ENCODE data around the gene NHP2. TPM values are rescaled to one million over a fixed set of nuclear protein-coding genes. Genes with fewer than 3 reads are reported as not detected.

Gene NHP2
- polyA plus RNA-seq, 1 donor from 2014 or later, result 332 TPM

GRCh38 chr5:178145965-178146820, 7.5 kb downstream of the NHP2 start:
- Histone ChIP-seq H3K9ac (ENCODE audit: low read length) (no peak overlapping the region), H3K27ac (ENCODE audit: low read length) (no peak overlapping the region), H3K4me2 (ENCODE audit: low read length) (no peak overlapping the region), H3K79me2 (replicated peaks; ENCODE audit: insufficient read depth, low read length) (no peaks in the 10 kb centered on the region), H3K9me3 (ENCODE audit: low read length) (no peaks in the 10 kb centered on the region), H4K20me1 (ENCODE audit: insufficient read depth) (no peaks in the 10 kb centered on the region), H3K4me3 (ENCODE audit: low read length) (no peak overlapping the region), H2AFZ (ENCODE audit: low read depth, low read length) (no peak overlapping the region), H3K9me2 (ENCODE audit: insufficient read depth, low read length) (no peaks in the 10 kb centered on the region), H3F3A (ENCODE audit: insufficient read depth, low read length, poor library complexity, severe bottlenecking) (no peaks in the 10 kb centered on the region), H3K27me3 (ENCODE audit: insufficient read depth, low read depth, low read length) (no peaks in the 10 kb centered on the region), H3K36me3 (ENCODE audit: insufficient read depth, low read length) (no peaks in the 10 kb centered on the region)
- TF ChIP-seq RAD21 (conservative IDR thresholded peaks at IDR 0.05) (peak; percentile 67), SMC3 (conservative IDR thresholded peaks at IDR 0.05; ENCODE audit: poor library complexity) (peak; percentile 82), CTCF (IDR thresholded peaks at IDR 0.05; ENCODE audit: poor library complexity, severe bottlenecking) (peak; percentile 77), MXI1 (conservative IDR thresholded peaks at IDR 0.05; ENCODE audit: poor library complexity, severe bottlenecking) (no peak)

- no peak overlapping the region for H2AFZ ChIP-seq (ENCODE audit: low read depth, low read length)
- H3K79me2 ChIP-seq (replicated peaks; ENCODE audit: insufficient read depth, low read length), result no peaks in the 10 kb centered on the region
- no peaks in the 10 kb centered on the region for H3K9me2 ChIP-seq (ENCODE audit: insufficient read depth, low read length)
- H3K4me2 ChIP-seq (ENCODE audit: low read length), result no peak overlapping the region
- H3F3A ChIP-seq (ENCODE audit: insufficient read depth, low read length, poor library complexity, severe bottlenecking), result no peaks in the 10 kb centered on the region
- TF ChIP-seq EZH2 (IDR thresholded peaks at IDR 0.05; ENCODE audit: borderline replicate concordance, insufficient read depth, low read length, poor library complexity, severe bottlenecking) (no peak), CTCF (IDR thresholded peaks at IDR 0.05; ENCODE audit: poor library complexity, severe bottlenecking) (no peak), POLR2AphosphoS5 (IDR thresholded peaks at IDR 0.05) (no peak), MXI1 (conservative IDR thresholded peaks at IDR 0.05; ENCODE audit: poor library complexity, severe bottlenecking) (no peak), RAD21 (conservative IDR thresholded peaks at IDR 0.05) (no peak), TAF1 (IDR thresholded peaks at IDR 0.05; ENCODE audit: low read depth) (no peak), SMC3 (conservative IDR thresholded peaks at IDR 0.05; ENCODE audit: poor library complexity) (no peak), REST (IDR thresholded peaks at IDR 0.05; ENCODE audit: borderline replicate concordance) (no peak), EP300 (conservative IDR thresholded peaks at IDR 0.05; ENCODE audit: poor library complexity, severe bottlenecking) (no peak)
- no peak overlapping the region for H3K9ac ChIP-seq (ENCODE audit: low read length)
- H4K20me1 ChIP-seq (ENCODE audit: insufficient read depth), result no peaks in the 10 kb centered on the region
- no peaks in the 10 kb centered on the region for H3K36me3 ChIP-seq (ENCODE audit: insufficient read depth, low read length)
- H3K4me3 ChIP-seq (ENCODE audit: low read length), result no peak overlapping the region
- no peaks in the 10 kb centered on the region for H3K27me3 ChIP-seq (ENCODE audit: insufficient read depth, low read depth, low read length)
- H3K9me3 ChIP-seq (ENCODE audit: low read length), result no peaks in the 10 kb centered on the region
- no peak overlapping the region for H3K27ac ChIP-seq (ENCODE audit: low read length)
These were observed 9.8 kb downstream of the NHP2 start for GRCh38 chr5:178143901-178144300.
